Rectal smooth muscle tissue (tissue), 1 donor: ENCODE measurements around the gene METRN.

Experiments
- H3K27ac ChIP-seq: one replicate; pipeline ENCODE4 v1.7.0; 2013; ENCODE audit warnings: low read depth, low read length, inconsistent platforms
- H3K27me3 ChIP-seq: one replicate; pipeline ENCODE4 v1.7.0; 2013; ENCODE audit warnings: low read length; ENCODE audit not compliant: control insufficient read depth, insufficient read depth
- H3K36me3 ChIP-seq: one replicate; pipeline ENCODE4 v1.7.0; 2013; ENCODE audit warnings: low read length; ENCODE audit not compliant: control insufficient read depth, insufficient read depth
- H3K4me1 ChIP-seq: one replicate; pipeline ENCODE4 v1.7.0; 2013; ENCODE audit warnings: low read length; ENCODE audit not compliant: control insufficient read depth, insufficient read depth
- H3K4me3 ChIP-seq: one replicate; pipeline ENCODE4 v1.7.0; 2013; ENCODE audit warnings: low read length
- H3K9ac ChIP-seq: one replicate; pipeline ENCODE4 v1.7.0; 2013; ENCODE audit warnings: low read length

Gene METRN

GRCh38 chr16:714558-715476 is at the start of gene METRN:
Gene METRN (plus strand): TSS chr16:715118. CDS start chr16:715290, 172 bp downstream.
- Histone ChIP-seq H3K27me3 (peaks cover 27% of the 10 kb centered on the region), H3K36me3 (no peaks in the 10 kb centered on the region), H3K4me3 (peak within 1 kb of the TSS; percentile 67), H3K4me1 (peaks cover 9% of the 10 kb centered on the region), H3K9ac (peak within 1 kb of the TSS; percentile 21), H3K27ac (no peak within 1 kb of the TSS)

GRCh38 chr16:666572-666971 is 48.3 kb upstream of the METRN start:
- no peaks in the 10 kb centered on the region for H3K27me3 ChIP-seq
- no peak overlapping the region for H3K4me3 ChIP-seq
- peaks cover 13% of the 10 kb centered on the region for H3K36me3 ChIP-seq
- H3K27ac ChIP-seq, result no peak overlapping the region
- no peak overlapping the region for H3K9ac ChIP-seq
- H3K4me1 ChIP-seq, result peaks cover 8% of the 10 kb centered on the region

- Histone ChIP-seq H3K4me1 (peaks cover 8% of the 10 kb centered on the region), H3K4me3 (peak overlapping the region; percentile 29), H3K36me3 (peaks cover 16% of the 10 kb centered on the region), H3K27me3 (no peaks in the 10 kb centered on the region), H3K27ac (peak overlapping the region; percentile 51), H3K9ac (no peak overlapping the region)
These were observed 47.7 kb upstream of the METRN start for GRCh38 chr16:667113-667779.

DNA sequence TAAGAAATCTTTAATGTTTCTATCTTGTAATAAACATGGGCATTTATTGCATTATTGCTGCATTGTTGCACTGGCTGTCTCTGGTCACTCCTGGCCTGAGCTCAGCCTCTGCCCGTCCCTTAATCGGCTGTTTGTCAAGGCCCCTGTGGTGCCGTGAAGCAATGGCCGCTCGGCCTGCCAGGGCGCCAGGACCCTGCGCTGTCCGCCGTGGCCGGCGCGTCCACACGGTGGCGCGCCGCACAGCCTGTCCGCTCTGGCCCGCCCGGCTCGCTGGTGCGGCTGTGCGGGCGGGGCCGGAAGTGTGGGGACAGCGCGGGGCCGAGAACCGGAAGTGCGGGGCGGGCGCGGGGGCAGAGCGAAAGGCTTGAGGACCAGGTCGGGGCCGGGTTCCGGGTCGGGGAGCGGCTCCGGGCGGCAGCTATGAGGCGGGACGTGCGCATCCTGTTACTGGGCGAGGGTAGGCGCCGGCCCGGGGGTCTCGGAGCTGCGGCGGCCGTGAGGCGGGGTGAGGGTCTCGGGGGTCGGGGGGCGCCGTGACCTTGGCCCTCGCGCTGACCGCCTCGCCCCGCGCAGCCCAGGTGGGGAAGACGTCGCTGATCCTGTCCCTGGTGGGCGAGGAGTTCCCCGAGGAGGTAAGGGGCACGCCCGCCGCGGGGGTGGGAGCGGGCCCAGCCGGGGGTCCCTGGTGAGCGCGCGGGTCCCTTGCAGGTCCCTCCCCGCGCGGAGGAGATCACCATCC is 47.0 kb upstream of the METRN start, which contains the start of gene RHOT2:
Gene RHOT2, plus strand, starts transcription at position 353 of the 739 bp plus-strand sequence. Its CDS starts 68 bp downstream, at position 421.
- Histone ChIP-seq H3K27ac (peak within 1 kb of the TSS; percentile 86), H3K27me3 (no peaks in the 10 kb centered on the region), H3K4me3 (peak within 1 kb of the TSS; percentile 80), H3K36me3 (peaks cover 20% of the 10 kb centered on the region), H3K4me1 (peaks cover 8% of the 10 kb centered on the region), H3K9ac (peak within 1 kb of the TSS; percentile 47)

GRCh38 chr16:668519-669171 is 46.3 kb upstream of the METRN start:
- H3K27me3 ChIP-seq, result no peaks in the 10 kb centered on the region
- peak overlapping the region; percentile 80 for H3K4me3 ChIP-seq
- H3K9ac ChIP-seq, result peak overlapping the region; percentile 47
- peaks cover 8% of the 10 kb centered on the region for H3K4me1 ChIP-seq
- peaks cover 20% of the 10 kb centered on the region for H3K36me3 ChIP-seq
- peak overlapping the region; percentile 86 for H3K27ac ChIP-seq

- H3K9ac ChIP-seq, result no peak overlapping the region
- peaks cover 20% of the 10 kb centered on the region for H3K36me3 ChIP-seq
- H3K27ac ChIP-seq, result no peak overlapping the region
- H3K4me3 ChIP-seq, result no peak overlapping the region
- peaks cover 8% of the 10 kb centered on the region for H3K4me1 ChIP-seq
- H3K27me3 ChIP-seq, result no peaks in the 10 kb centered on the region
These were observed 45.3 kb upstream of the METRN start for GRCh38 chr16:669666-670065.

- Histone ChIP-seq H3K4me1 (peaks cover 13% of the 10 kb centered on the region), H3K36me3 (peaks cover 20% of the 10 kb centered on the region), H3K9ac (no peak overlapping the region), H3K27me3 (no peaks in the 10 kb centered on the region), H3K27ac (no peak overlapping the region), H3K4me3 (no peak overlapping the region)
These were observed 44.2 kb upstream of the METRN start for GRCh38 chr16:670485-671352.

- no peak overlapping the region for H3K9ac ChIP-seq
- peaks cover 20% of the 10 kb centered on the region for H3K36me3 ChIP-seq
- H3K27me3 ChIP-seq, result no peaks in the 10 kb centered on the region
- H3K4me3 ChIP-seq, result no peak overlapping the region
- peaks cover 13% of the 10 kb centered on the region for H3K4me1 ChIP-seq
- no peak overlapping the region for H3K27ac ChIP-seq
These were observed 43.4 kb upstream of the METRN start for GRCh38 chr16:671353-672131.

GRCh38 chr16:672371-672770 is 42.5 kb upstream of the METRN start:
- H3K4me3 ChIP-seq, result no peak overlapping the region
- peaks cover 12% of the 10 kb centered on the region for H3K4me1 ChIP-seq
- no peaks in the 10 kb centered on the region for H3K27me3 ChIP-seq
- no peak overlapping the region for H3K27ac ChIP-seq
- H3K9ac ChIP-seq, result no peak overlapping the region
- H3K36me3 ChIP-seq, result peaks cover 20% of the 10 kb centered on the region

DNA sequence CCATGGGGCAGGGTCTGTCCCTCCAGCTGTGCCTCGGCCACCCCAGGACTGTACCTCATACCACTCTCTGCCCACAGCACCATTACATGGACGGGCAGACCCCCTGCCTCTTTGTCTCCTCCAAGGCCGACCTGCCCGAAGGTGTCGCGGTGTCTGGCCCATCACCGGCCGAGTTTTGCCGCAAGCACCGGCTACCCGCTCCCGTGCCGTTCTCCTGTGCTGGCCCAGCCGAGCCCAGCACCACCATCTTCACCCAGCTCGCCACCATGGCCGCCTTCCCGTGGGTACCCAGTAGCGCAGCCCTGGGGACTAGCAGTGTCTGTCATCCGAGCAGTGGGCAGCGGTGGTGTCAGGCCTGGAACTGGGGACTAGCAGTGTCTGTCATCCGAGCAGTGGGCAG is 42.1 kb upstream of the METRN start:
- peaks cover 9% of the 10 kb centered on the region for H3K4me1 ChIP-seq
- H3K27ac ChIP-seq, result no peak overlapping the region
- no peaks in the 10 kb centered on the region for H3K27me3 ChIP-seq
- no peak overlapping the region for H3K4me3 ChIP-seq
- H3K9ac ChIP-seq, result no peak overlapping the region
- H3K36me3 ChIP-seq, result peaks cover 20% of the 10 kb centered on the region
